RWPE1 (cell line): ENCODE results near the gene WTIP.

ENCODE experiments used
- CTCF ChIA-PET: fragments of 350-600 bp; sonication (Branson Sonifier 250); formaldehyde crosslinking; extraction: SDS; loops from one replicate; lab custom pipeline; 2021; lab: Yijun Ruan, JAX
- POLR2A ChIA-PET: fragments of 400-600 bp; formaldehyde crosslinking; extraction: SDS; loops from one replicate; lab custom pipeline; 2020; ENCODE audit warnings: antibody characterized with exemption; ENCODE audit not compliant: low non-redundant PET; lab: Yijun Ruan, JAX
- DNase-seq: peaks from one replicate; pipeline ENCODE4 v3.0.0; 2012; ENCODE audit warnings: low spot score
- H3K27ac ChIP-seq: fragments of 450-650 bp; 2 replicates; pipeline ENCODE4 v1.5.1; 2017
- TF ChIP-seq, protein P1 (sequence below): fragments of 450-650 bp; conservative IDR thresholded peaks from 2 replicates; pipeline ENCODE4 v1.5.1; 2017; ENCODE audit warnings: low read depth, mild to moderate bottlenecking

The WTIP gene

DNA sequence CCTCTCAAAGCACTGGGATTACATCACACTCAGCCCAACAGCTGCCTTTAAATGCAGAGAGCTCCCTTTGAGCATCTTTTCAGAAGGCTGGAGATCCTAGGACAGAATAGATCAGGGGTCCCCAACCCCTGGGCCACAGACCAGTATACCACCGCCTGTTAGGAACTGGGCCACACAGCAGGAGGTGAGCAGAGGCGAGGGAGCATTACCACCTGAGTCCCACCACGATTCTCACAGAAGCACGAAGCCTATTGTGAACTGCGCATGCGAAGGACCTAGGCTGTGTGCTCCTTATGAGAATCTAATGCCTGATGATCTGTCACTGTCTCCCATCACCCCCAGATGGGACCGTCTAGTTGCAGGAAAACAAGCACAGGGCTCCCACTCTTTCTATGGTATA is 2.2 kb upstream of the WTIP start:
- TF ChIP-seq, protein P1, sequence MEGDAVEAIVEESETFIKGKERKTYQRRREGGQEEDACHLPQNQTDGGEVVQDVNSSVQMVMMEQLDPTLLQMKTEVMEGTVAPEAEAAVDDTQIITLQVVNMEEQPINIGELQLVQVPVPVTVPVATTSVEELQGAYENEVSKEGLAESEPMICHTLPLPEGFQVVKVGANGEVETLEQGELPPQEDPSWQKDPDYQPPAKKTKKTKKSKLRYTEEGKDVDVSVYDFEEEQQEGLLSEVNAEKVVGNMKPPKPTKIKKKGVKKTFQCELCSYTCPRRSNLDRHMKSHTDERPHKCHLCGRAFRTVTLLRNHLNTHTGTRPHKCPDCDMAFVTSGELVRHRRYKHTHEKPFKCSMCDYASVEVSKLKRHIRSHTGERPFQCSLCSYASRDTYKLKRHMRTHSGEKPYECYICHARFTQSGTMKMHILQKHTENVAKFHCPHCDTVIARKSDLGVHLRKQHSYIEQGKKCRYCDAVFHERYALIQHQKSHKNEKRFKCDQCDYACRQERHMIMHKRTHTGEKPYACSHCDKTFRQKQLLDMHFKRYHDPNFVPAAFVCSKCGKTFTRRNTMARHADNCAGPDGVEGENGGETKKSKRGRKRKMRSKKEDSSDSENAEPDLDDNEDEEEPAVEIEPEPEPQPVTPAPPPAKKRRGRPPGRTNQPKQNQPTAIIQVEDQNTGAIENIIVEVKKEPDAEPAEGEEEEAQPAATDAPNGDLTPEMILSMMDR: no peak
- no peak for DNase-seq
- ChIA-PET CTCF (no interaction called here), POLR2A (no interaction called here)
- H3K27ac ChIP-seq: no peak overlapping the region

DNA sequence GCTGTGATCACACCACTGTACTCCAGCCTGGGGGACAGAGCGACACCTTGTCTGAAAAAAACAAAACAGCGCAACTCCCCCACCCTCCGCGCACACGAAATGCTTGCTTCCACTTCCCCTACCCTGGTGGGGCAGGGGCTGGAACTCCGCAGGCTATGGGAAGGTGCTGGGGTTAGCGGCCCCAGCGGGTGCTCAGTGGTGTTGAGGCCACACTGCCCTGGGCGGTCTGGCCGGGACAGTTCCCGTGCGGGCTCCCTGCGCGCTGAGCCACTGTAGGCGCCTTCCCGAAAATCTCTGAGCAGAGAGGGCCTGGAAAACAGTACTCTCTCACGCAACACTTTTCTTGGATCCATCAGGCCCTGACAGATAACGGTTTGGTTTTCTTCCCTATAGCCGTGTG is 1.1 kb upstream of the WTIP start:
- TF ChIP-seq, protein P1: no peak
- POLR2A ChIA-PET: no interaction called here

GRCh38 chr19:34481861-34482379 is 362 bp downstream of the WTIP start:
- peak; percentile 34 for DNase-seq
- ChIA-PET POLR2A (no interaction called here), CTCF (no interaction called here)
- TF ChIP-seq, protein P1: no peak
- peak overlapping the region; percentile 75 for H3K27ac ChIP-seq

More for the DNA sequence above, 1.1 kb upstream of the WTIP start:
- peak overlapping the region; percentile 75 for H3K27ac ChIP-seq
- no peak for DNase-seq
- CTCF ChIA-PET: interaction anchor here (0.6 kb wide), 1 partner anchor 21 kb away, joined by 5 read pairs; no protein-coding TSS in a partner anchor

GRCh38 chr19:34482380-34483250 is 1.1 kb downstream of the WTIP start:
- DNase-seq: peak; percentile 31
- peak overlapping the region; percentile 75 for H3K27ac ChIP-seq
- TF ChIP-seq, protein P1: no peak
- ChIA-PET POLR2A (no interaction called here), CTCF (no interaction called here)

- H3K27ac ChIP-seq: no peak overlapping the region
- ChIA-PET POLR2A (no interaction called here), CTCF (no interaction called here)
- TF ChIP-seq, protein P1: no peak
- DNase-seq: no peak
These were observed 2.8 kb downstream of the WTIP start for GRCh38 chr19:34484328-34484727.

GRCh38 chr19:34485831-34486230 is 4.3 kb downstream of the WTIP start:
- ChIA-PET POLR2A (no interaction called here), CTCF (no interaction called here)
- DNase-seq: no peak
- TF ChIP-seq, protein P1: no peak
- no peak overlapping the region for H3K27ac ChIP-seq
